Esophagus muscularis mucosa (tissue), 3 donors: ENCODE results near the gene SH3BGR.

Experiments used
- CTCF ChIP-seq, 3 experiments: fragments of 200-600 bp in 2 of 3; fragments of 450-650 bp in 1 of 3; sonication (generic) in 2 of 3; IDR thresholded peaks; one replicate each; pipeline ENCODE4 v1.5.1; 2017 to 2019; ENCODE audit warnings: antibody characterized with exemption in 3 of 3, mild to moderate bottlenecking in 2 of 3, moderate library complexity in 1 of 3
- POLR2A ChIP-seq: fragments of 450-650 bp; IDR thresholded peaks from one replicate; pipeline ENCODE4 v1.6.1; 2017; ENCODE audit warnings: antibody characterized with exemption, moderate library complexity, mild to moderate bottlenecking, low read depth
- POLR2AphosphoS5 ChIP-seq, 2 donors: sonication (generic); formaldehyde crosslinking; IDR thresholded peaks; one replicate each; pipeline ENCODE4 v1.6.1; 2017; ENCODE audit warnings: antibody characterized with exemption in 2 of 2

- no peak for TF ChIP-seq POLR2AphosphoS5 (IDR thresholded peaks at IDR 0.05)
- no peak for TF ChIP-seq CTCF (IDR thresholded peaks at IDR 0.05)
- TF ChIP-seq POLR2A = no peak
Observed at GRCh38 chr21:39531064-39531463, 79.3 kb downstream of the SH3BGR start.
